ENCODE measurements around the gene SLC52A1. TPM values are rescaled to one million over a fixed set of nuclear protein-coding genes. Genes with fewer than 3 reads are reported as not detected.
"Not testable (repeated sequence)": the region's sequence is repeated elsewhere in the genome, so short reads cannot be mapped to it uniquely, and the experiment has no call there.

Gene SLC52A1
- total and polyA plus RNA-seq, 4 donors: 0.19 to 0.38 TPM; not detected in 2

DNA sequence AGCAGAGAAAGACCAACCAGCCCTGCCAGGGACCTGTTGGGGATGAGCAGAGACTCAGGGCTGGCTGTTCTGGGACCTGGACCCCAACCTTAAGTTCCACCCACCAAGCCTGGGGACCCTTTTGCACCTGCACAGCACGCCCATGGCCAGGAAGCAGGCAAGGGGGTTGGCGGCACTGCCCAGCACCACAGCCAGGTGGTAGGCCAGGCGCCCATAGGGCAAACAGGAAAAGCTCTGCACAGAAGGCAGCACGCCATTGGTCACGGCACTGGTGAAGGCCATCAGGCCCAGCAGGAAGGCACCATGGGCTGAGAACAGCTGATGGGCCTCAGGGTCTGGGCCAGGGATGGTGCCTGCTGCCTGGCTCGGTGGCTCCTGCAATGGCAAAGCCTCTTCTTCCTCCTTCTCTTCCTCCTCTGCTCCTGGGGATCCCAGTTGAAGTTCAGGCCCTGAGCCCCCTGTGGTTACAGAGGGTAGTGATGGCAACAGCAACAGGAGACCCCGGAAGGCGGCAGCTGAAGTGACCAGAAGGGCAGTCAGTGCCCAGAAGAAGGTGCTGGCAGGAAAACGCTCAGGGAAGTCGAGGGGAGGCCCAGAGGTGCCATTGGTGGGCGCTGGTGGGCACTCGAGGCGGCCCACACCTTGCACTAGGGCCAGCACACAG is 1.7 kb downstream of the SLC52A1 start:
- 82% methylated on average over 12 of the region's 13 CpGs for WGBS (ENCODE audit: insufficient coverage)
- H3K36me3 ChIP-seq (ENCODE audit: control insufficient read depth, insufficient read depth, low read length): peaks cover 5% of the 10 kb centered on the region
- no peaks in the 10 kb centered on the region for H3K9me3 ChIP-seq (ENCODE audit: control insufficient read depth, insufficient read depth, low read length)
- peaks cover 16% of the 10 kb centered on the region for H3K27me3 ChIP-seq (ENCODE audit: control insufficient read depth, insufficient read depth, low read length)
- no peak for DNase-seq (ENCODE audit: low read depth in 4 of 6, low spot score in 6 of 6)
- no peak overlapping the region for H3K4me3 ChIP-seq (ENCODE audit: low read depth, low read length)
- peaks cover 14% of the 10 kb centered on the region for H3K4me1 ChIP-seq (ENCODE audit: control insufficient read depth, insufficient read depth, low read length)
- H3K27ac ChIP-seq (ENCODE audit: low read depth, low read length): no peak overlapping the region

DNA sequence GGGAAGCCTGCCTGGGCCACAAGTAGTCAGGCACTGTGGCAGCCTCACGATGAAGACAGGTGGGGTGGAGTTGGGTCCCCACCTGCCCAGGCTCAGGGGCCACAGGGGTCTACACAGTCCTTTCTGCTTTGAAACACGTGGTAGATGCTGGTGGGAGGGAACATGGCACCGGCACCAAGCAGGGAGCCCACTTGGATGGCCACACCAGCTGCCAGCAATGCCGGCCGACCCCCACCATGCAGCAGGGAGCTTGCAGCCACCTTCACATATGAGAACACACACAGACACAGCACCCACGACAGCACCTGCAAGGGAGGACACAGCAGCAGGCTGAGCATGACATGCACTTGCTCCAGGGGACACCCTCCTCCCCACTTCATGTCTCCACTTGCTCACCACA is 2.4 kb downstream of the SLC52A1 start:
- H3K27ac ChIP-seq (ENCODE audit: low read depth, low read length): no peak overlapping the region
- H3K36me3 ChIP-seq (ENCODE audit: control insufficient read depth, insufficient read depth, low read length): peaks cover 5% of the 10 kb centered on the region
- no peaks in the 10 kb centered on the region for H3K9me3 ChIP-seq (ENCODE audit: control insufficient read depth, insufficient read depth, low read length)
- no peak for DNase-seq (ENCODE audit: low read depth in 4 of 6, low spot score in 6 of 6)
- peaks cover 16% of the 10 kb centered on the region for H3K27me3 ChIP-seq (ENCODE audit: control insufficient read depth, insufficient read depth, low read length)
- H3K4me3 ChIP-seq (ENCODE audit: low read depth, low read length): no peak overlapping the region
- 97% methylated on average over 6 of the region's 6 CpGs for WGBS (ENCODE audit: insufficient coverage)
- peaks cover 14% of the 10 kb centered on the region for H3K4me1 ChIP-seq (ENCODE audit: control insufficient read depth, insufficient read depth, low read length)

DNA sequence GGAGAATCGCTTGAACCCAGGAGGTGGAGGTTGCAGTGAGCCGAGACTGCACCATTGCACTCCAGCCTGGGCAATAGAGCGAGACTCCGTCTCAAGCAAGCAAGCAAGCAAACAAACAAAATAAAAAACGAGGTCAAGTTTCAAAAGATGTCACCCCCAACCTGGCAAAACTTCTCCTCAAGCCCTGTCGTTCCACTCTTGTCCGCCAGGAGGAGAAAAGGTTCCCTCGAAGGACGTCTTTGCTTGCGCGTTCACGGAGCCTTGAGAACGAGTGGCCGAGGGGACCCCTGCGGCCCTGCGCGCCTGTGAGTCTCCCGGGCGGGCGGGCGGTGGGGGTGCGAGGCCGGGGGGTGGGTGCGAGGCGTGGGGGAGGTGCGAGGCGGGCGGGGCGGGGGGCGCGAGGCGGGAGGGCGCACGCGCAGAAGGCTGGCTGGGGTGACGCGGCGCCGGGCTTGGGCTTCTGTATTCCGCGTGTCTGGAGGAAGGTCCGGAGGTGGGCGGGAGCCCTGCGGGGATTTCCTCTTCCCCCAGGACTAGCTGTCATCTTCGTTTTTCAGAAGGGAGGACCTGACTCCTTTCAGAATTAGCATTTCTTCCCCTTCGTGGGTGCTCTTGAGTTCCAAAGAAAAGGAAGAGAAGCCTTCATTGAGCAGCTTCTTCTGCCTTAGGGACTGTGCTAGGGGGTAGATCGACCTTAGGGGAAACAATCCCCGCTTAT is 3.7 kb downstream of the SLC52A1 start:
- peaks cover 16% of the 10 kb centered on the region for H3K27me3 ChIP-seq (ENCODE audit: control insufficient read depth, insufficient read depth, low read length)
- peaks cover 5% of the 10 kb centered on the region for H3K36me3 ChIP-seq (ENCODE audit: control insufficient read depth, insufficient read depth, low read length)
- H3K27ac ChIP-seq (ENCODE audit: low read depth, low read length): peak overlapping the region; percentile 16
- H3K4me1 ChIP-seq (ENCODE audit: control insufficient read depth, insufficient read depth, low read length): peaks cover 14% of the 10 kb centered on the region
- WGBS (ENCODE audit: insufficient coverage): 4% methylated on average over 19 of the region's 48 CpGs
- no peaks in the 10 kb centered on the region for H3K9me3 ChIP-seq (ENCODE audit: control insufficient read depth, insufficient read depth, low read length)
- H3K4me3 ChIP-seq (ENCODE audit: low read depth, low read length): peak overlapping the region; percentile 48
- peak; percentile 43 to 94 (median 70) for DNase-seq (ENCODE audit: low read depth in 4 of 6, low spot score in 6 of 6)

DNA sequence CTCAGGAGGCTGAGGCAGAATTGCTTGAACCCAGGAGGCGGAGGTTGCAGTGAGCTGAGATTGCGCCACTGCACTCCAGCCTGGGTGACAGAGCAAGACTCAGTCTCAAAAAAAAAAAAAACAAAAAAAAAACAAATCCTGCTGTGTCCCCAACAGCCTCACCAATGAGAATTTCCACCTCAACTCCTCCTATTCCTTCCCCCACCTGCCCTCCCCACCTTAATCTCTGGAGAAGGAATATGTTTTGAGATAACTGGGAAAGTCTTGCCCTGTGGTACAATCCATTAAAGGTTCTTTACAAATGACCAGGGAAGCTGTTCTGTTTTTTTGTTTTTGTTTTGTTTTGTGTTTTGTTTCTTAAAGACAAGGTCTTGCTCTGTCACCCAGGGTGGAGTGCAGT is 5.1 kb downstream of the SLC52A1 start:
- peaks cover 12% of the 10 kb centered on the region for H3K27me3 ChIP-seq (ENCODE audit: control insufficient read depth, insufficient read depth, low read length)
- H3K27ac ChIP-seq (ENCODE audit: low read depth, low read length); H3K9me3 ChIP-seq (ENCODE audit: control insufficient read depth, insufficient read depth, low read length); H3K36me3 ChIP-seq (ENCODE audit: control insufficient read depth, insufficient read depth, low read length); H3K4me1 ChIP-seq (ENCODE audit: control insufficient read depth, insufficient read depth, low read length); H3K4me3 ChIP-seq (ENCODE audit: low read depth, low read length); DNase-seq (ENCODE audit: low read depth in 4 of 6, low spot score in 6 of 6): not testable (repeated sequence)
- no CpG with 5 or more reads among the region's 2 CpGs for WGBS (ENCODE audit: insufficient coverage)

DNA sequence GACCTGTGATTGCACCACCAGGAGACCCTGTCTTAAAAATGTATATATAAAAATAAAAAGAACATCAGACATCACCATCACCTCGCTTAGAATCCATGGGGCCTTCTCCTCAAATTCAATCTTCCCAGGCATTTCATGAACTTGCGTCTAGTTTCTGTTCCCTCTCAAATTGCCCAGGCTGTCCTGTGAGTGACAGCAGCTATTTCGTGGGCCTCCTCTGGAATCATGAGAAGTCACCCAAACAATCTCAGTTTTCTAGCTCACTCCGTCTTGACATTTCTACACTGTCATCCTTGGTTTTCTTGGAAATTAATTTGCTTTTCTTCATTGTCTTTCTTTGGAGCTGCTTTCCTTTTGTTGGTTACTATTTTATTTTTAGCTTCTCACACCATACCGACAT is 7.3 kb downstream of the SLC52A1 start:
- WGBS (ENCODE audit: insufficient coverage): 76% methylated on average over 3 of the region's 5 CpGs
- Histone ChIP-seq H3K4me3 (ENCODE audit: low read depth, low read length) (no peak overlapping the region), H3K36me3 (ENCODE audit: control insufficient read depth, insufficient read depth, low read length) (peaks cover 21% of the 10 kb centered on the region), H3K27me3 (ENCODE audit: control insufficient read depth, insufficient read depth, low read length) (no peaks in the 10 kb centered on the region), H3K4me1 (ENCODE audit: control insufficient read depth, insufficient read depth, low read length) (peaks cover 8% of the 10 kb centered on the region), H3K27ac (ENCODE audit: low read depth, low read length) (no peak overlapping the region), H3K9me3 (ENCODE audit: control insufficient read depth, insufficient read depth, low read length) (no peaks in the 10 kb centered on the region)
- no peak for DNase-seq (ENCODE audit: low read depth in 4 of 6, low spot score in 6 of 6)

DNA sequence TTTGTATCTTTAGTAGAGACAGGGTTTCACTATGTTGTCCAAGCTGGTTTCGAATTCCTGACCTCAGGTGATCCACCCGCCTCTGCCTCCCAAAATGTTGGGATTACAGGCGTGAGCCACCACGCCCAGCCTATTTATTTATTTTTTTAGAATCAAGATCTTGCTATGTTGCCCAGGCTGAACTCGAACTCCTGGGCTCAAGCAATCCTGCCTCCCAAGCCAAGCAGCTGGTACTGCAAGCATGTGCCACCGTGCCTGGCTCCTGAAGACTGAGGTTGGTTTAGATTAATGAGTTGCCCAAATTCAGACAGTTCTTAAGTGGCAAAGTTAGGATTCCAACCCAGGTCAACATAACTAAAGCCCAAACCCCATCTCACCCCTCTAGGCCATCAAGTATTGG is 7.9 kb downstream of the SLC52A1 start:
- Histone ChIP-seq H3K36me3 (ENCODE audit: control insufficient read depth, insufficient read depth, low read length) (peaks cover 28% of the 10 kb centered on the region), H3K4me1 (ENCODE audit: control insufficient read depth, insufficient read depth, low read length) (peaks cover 7% of the 10 kb centered on the region), H3K4me3 (ENCODE audit: low read depth, low read length) (no peak overlapping the region), H3K27ac (ENCODE audit: low read depth, low read length) (no peak overlapping the region), H3K27me3 (ENCODE audit: control insufficient read depth, insufficient read depth, low read length) (no peaks in the 10 kb centered on the region), H3K9me3 (ENCODE audit: control insufficient read depth, insufficient read depth, low read length) (no peaks in the 10 kb centered on the region)
- no peak for DNase-seq (ENCODE audit: low read depth in 4 of 6, low spot score in 6 of 6)
- WGBS (ENCODE audit: insufficient coverage): 88% methylated on average over 5 of the region's 6 CpGs

DNA sequence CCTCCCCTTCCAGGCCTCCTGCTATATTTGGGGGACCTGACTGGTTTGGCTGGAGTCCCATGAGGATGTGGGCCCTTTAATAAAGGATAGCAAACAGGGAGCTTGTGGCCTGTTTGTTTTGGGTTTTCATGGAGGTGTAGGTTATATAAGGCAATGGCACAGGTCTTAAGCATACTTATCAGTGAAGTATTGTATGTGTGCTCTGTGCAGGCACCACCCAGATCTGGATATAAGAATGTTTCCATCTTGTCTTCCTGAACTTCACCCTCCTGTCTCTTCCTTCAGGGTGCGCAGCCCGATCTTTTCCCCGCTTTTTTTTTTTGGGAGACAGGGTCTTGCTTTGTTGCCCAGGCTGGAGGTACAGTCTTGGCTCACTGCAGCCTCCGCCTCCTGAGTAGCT is 10.6 kb downstream of the SLC52A1 start:
- 100% methylated on average over 2 of the region's 4 CpGs for WGBS (ENCODE audit: insufficient coverage)
- H3K4me3 ChIP-seq (ENCODE audit: low read depth, low read length): no peak overlapping the region
- DNase-seq (ENCODE audit: low read depth in 4 of 6, low spot score in 6 of 6): no peak
- peaks cover 55% of the 10 kb centered on the region for H3K36me3 ChIP-seq (ENCODE audit: control insufficient read depth, insufficient read depth, low read length)
- H3K27me3 ChIP-seq (ENCODE audit: control insufficient read depth, insufficient read depth, low read length): no peaks in the 10 kb centered on the region
- no peaks in the 10 kb centered on the region for H3K4me1 ChIP-seq (ENCODE audit: control insufficient read depth, insufficient read depth, low read length)
- H3K27ac ChIP-seq (ENCODE audit: low read depth, low read length): no peak overlapping the region
- no peaks in the 10 kb centered on the region for H3K9me3 ChIP-seq (ENCODE audit: control insufficient read depth, insufficient read depth, low read length)

DNA sequence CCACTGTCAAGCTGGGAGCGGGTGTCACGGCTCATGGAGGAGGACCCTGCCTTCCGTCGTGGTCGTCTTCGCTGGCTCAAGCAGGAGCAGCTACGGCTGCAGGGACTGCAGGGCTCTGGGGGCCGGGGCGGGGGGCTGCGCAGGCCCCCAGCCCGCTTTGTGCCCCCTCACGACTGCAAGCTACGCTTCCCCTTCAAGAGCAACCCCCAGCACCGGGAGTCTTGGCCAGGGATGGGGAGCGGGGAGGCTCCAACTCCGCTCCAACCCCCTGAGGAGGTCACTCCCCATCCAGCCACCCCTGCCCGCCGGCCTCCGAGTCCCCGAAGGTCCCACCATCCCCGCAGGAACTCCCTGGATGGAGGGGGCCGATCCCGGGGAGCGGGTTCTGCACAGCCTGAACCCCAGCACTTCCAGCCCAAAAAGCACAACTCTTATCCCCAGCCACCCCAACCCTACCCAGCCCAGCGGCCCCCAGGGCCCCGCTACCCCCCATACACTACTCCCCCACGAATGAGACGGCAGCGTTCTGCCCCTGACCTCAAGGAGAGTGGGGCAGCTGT is 11.6 kb downstream of the SLC52A1 start:
- H3K4me3 ChIP-seq (ENCODE audit: low read depth, low read length): no peak overlapping the region
- peaks cover 63% of the 10 kb centered on the region for H3K36me3 ChIP-seq (ENCODE audit: control insufficient read depth, insufficient read depth, low read length)
- no peaks in the 10 kb centered on the region for H3K4me1 ChIP-seq (ENCODE audit: control insufficient read depth, insufficient read depth, low read length)
- no peak for DNase-seq (ENCODE audit: low read depth in 4 of 6, low spot score in 6 of 6)
- H3K27me3 ChIP-seq (ENCODE audit: control insufficient read depth, insufficient read depth, low read length): no peaks in the 10 kb centered on the region
- 92% methylated on average over 23 of the region's 29 CpGs for WGBS (ENCODE audit: insufficient coverage)
- H3K9me3 ChIP-seq (ENCODE audit: control insufficient read depth, insufficient read depth, low read length): no peaks in the 10 kb centered on the region
- no peak overlapping the region for H3K27ac ChIP-seq (ENCODE audit: low read depth, low read length)

DNA sequence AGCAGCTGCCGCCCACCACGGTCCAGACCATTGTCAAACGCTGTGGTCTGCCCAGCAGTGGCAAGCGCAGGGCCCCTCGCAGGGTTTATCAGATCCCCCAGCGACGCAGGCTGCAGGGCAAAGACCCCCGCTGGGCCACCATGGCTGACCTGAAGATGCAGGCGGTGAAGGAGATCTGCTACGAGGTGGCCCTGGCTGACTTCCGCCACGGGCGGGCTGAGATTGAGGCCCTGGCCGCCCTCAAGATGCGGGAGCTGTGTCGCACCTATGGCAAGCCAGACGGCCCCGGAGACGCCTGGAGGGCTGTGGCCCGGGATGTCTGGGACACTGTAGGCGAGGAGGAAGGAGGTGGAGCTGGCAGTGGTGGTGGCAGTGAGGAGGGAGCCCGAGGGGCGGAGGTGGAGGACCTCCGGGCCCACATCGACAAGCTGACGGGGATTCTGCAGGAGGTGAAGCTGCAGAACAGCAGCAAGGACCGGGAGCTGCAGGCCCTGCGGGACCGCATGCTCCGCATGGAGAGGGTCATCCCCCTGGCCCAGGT is 13.0 kb downstream of the SLC52A1 start:
- H3K4me1 ChIP-seq (ENCODE audit: control insufficient read depth, insufficient read depth, low read length): no peaks in the 10 kb centered on the region
- H3K9me3 ChIP-seq (ENCODE audit: control insufficient read depth, insufficient read depth, low read length): no peaks in the 10 kb centered on the region
- peaks cover 73% of the 10 kb centered on the region for H3K36me3 ChIP-seq (ENCODE audit: control insufficient read depth, insufficient read depth, low read length)
- DNase-seq (ENCODE audit: low read depth in 4 of 6, low spot score in 6 of 6): no peak
- WGBS (ENCODE audit: insufficient coverage): 95% methylated on average over 27 of the region's 30 CpGs
- H3K27ac ChIP-seq (ENCODE audit: low read depth, low read length): no peak overlapping the region
- no peaks in the 10 kb centered on the region for H3K27me3 ChIP-seq (ENCODE audit: control insufficient read depth, insufficient read depth, low read length)
- no peak overlapping the region for H3K4me3 ChIP-seq (ENCODE audit: low read depth, low read length)
